Measurements from ENCODE around the gene VBP1.
"Not testable (repeated sequence)": the region's sequence is repeated elsewhere in the genome, so short reads cannot be mapped to it uniquely, and the experiment has no call there.

The VBP1 gene, protein sequence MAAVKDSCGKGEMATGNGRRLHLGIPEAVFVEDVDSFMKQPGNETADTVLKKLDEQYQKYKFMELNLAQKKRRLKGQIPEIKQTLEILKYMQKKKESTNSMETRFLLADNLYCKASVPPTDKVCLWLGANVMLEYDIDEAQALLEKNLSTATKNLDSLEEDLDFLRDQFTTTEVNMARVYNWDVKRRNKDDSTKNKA

GRCh38 chrX:155216179-155216939 lies at the start of gene VBP1:
Gene VBP1 (plus strand): TSS chrX:155216460. CDS start chrX:155216483, 23 bp downstream.
- peak; percentile 91 for DNase-seq (ENCODE audit: low spot score)

DNA sequence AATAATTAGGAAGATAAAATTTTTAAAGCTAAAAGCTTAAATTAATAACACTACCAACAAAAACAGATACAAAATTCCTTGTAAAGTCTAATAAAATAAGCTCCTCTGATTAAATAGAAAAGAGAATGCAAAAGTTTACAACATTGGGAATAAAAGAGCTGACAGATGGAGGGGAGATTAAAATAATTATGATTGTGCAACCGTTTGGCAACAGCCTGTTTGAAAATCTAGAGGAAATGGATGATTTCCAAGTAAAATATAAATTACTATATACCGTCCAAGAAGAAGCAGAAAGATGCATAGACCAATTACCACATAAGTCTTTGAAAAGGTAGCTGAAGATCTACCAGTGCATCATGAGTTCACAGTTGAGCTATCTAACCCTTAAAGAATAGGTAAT lies 46.4 kb upstream of the VBP1 start:
- no peak for DNase-seq (ENCODE audit: low spot score)

DNA sequence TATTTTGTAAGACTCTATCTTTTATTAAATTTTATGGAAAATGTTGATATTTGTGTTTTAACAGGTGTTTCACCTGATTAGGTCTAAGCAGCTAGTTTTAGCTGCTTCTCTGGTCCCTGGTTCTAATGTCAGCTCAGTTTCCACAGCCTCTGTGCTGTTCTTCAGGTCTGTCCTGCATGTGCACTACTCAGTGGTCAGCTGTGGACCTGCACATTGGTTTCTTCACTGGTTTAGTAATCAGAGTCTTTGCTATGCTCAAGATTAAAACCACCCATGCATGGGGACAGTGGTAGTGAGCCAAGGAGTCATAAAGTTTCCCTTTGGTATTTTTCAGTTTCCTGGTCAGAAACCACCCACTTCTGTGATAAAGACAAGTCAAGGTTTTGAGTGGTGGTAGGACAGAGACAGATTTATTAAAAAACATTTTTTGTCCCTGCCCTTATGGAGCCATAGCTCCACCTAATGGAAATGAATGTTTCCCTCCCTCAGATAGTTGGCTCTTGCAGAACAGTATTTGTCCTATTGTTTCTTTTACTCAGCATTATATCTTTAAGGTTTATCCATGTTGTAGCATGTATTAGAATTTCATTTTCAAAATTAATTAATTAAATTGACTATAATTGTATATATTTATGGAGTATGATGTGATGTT lies 36.8 kb upstream of the VBP1 start:
- DNase-seq (ENCODE audit: low spot score), result no peak

DNA sequence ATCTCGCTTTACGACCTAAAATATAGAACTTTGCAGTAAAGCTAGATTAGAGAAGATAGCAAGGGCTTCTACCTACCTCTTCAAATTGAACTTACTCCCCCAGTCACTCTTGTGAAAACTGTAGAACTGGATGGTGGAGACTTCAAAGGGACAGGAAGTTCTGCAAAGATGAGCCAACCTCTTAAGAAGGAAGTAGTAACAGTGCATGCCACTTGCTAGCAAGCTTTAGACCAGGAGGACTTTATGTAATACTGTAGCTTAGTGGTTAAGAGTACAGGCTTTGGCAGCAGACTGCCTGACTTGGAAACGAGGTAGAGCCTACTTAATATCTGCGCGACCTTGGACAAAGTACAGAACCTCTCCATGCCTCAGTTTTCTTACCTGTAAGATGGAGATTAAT lies 27.5 kb upstream of the VBP1 start:
- no peak for DNase-seq (ENCODE audit: low spot score)

DNA sequence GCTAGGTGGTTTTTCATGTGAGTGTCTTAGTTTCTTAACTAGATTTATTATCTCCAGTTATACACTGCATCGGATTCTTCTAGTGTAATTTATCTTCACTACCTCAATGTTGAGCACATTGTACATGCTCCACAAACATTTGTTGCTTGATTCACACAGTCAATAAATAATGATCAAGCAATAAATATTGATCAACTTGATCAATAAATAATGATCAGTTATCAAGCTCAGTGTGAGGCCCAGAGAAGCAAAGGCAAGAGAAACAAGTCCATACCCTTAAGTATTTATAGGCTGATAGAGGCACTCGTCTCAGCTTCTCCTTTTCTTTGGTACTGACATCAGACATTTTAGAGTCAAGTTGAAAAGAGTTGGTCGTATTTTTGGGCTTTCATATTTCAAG lies 5.1 kb upstream of the VBP1 start:
- no peak for DNase-seq (ENCODE audit: low spot score)

DNA sequence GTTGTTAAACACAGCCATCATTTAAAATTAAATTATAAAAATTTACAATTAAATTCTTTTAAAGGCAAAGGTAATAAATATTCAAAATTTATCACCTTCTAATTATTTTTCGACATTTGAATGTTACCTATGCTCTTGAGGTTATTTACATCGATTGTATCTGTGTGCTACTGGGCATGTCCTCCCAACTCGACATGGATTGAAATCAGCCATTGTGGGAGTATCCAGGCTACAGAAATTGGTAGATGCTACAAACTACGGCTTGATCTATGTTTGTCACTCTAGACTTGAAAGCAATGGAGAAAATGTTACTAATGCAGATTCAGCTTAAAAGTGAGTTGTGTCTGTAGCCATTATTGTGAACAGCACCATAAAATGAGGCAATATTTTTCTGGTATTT lies 2.5 kb upstream of the VBP1 start:
- DNase-seq (ENCODE audit: low spot score), result no peak

- DNase-seq (ENCODE audit: low spot score), result no peak
Observed at GRCh38 chrX:155215443-155216178, 649 bp upstream of the VBP1 start.

GRCh38 chrX:155216940-155217440 lies 730 bp downstream of the VBP1 start:
- peak; percentile 19 for DNase-seq (ENCODE audit: low spot score)

GRCh38 chrX:155218777-155219176 lies 2.5 kb downstream of the VBP1 start:
- no peak for DNase-seq (ENCODE audit: low spot score)

GRCh38 chrX:155221351-155221750 lies 5.1 kb downstream of the VBP1 start:
- no peak for DNase-seq (ENCODE audit: low spot score)

GRCh38 chrX:155223746-155224145 lies 7.5 kb downstream of the VBP1 start:
- not testable (repeated sequence) for DNase-seq (ENCODE audit: low spot score)

DNA sequence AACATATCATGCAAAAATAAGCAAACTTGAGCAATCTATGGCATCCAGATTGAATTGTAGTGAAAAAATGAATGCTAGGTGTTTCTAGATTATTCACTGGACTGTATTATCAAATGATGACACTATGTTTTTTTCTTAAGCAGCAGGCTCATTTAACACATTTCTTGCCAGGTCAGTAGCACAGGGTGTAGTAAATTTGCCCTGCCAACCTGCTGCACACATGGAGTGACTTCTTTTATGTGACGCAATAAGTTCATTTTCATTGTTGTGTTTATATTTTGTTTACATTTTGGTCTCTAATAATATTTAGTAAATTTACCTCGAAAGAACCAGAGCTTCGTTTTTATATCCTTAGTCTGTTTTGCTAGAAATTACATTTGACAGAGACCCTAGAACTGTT lies 9.5 kb downstream of the VBP1 start:
- no peak for DNase-seq (ENCODE audit: low spot score)

DNA sequence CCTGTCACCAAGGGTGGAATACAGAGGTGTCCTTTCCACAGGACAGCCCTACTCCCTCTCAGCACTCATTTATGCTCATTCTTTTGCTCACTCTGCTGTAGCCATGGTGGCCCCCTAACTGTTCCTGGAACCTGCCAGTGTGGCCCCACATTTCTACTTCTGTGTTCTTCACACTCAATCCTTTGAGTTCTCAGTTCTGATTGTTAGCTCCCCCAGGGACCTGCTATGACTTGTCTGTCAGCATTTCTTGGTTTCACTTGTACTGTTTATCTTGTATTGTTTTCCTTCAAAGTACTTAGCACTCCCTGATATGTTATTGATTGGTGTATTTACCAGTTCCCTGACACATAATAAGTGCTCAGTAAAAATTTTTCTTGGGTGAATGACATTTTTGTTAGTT lies 14.9 kb downstream of the VBP1 start:
- no peak for DNase-seq (ENCODE audit: low spot score)

DNA sequence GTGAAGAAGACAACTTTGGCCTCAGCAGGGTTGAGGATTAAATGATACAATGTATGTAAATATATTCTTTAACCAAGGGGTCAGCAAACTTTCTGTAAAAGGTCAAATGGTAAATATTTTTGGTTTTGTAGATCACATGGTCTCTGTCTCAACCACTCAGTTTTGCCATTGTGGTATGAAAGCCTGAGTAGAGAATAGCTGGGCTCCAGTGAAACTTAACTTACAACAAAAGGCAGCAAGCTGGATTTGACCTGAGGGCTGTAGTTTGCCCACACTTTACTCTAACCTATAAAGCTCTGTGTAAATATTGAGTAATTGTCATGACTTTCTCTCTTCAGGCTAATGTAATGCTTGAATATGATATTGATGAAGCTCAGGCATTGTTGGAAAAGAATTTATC lies 19.6 kb downstream of the VBP1 start:
- DNase-seq (ENCODE audit: low spot score), result no peak

- no peak for DNase-seq (ENCODE audit: low spot score)
Observed at GRCh38 chrX:155237719-155238118, 21.5 kb downstream of the VBP1 start.

DNA sequence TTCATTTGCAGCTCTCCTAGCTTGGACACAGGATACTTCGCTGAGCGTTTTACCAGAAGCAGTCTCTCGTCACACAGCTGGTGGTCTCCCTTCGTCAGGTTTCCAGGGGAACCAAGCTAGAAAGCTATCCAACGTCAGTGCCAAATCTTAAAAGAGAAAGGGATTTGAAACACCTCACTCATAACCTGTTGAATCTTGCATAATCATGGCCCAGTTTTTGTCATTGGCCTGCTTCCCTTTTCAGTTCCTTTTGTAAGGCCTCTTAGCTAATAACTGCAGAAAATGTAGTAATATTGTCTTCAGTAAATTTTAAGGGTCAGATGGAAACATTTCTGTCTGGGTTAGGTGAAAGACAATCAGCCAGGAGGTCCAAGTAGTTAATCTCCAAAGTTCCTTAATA lies 26.0 kb downstream of the VBP1 start:
- DNase-seq (ENCODE audit: low spot score), result no peak

DNA sequence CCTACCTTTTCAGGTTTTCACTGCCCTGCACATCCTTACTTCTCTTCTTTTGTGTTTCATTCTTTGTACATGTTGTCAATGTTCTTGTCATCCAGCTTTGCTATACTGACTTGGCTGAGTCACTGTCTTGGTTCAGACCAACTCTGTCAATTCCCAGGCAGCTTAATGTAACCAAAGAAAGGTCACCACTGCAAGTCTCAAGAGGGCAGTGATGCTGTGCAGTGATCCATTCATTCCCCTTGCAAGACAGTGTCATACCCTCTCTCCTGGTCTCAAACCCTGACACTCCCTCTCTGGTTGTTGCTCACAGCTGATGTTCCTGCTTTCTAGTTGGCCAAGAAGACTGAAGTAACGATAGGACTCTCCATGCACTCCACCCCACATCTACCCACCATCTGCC lies 30.5 kb downstream of the VBP1 start:
- no peak for DNase-seq (ENCODE audit: low spot score)

- no peak for DNase-seq (ENCODE audit: low spot score)
Observed at GRCh38 chrX:155247497-155247896, 31.2 kb downstream of the VBP1 start.

GRCh38 chrX:155251391-155251790 lies 35.1 kb downstream of the VBP1 start:
- no peak for DNase-seq (ENCODE audit: low spot score)

GRCh38 chrX:155259752-155260151 lies 43.5 kb downstream of the VBP1 start:
- no peak for DNase-seq (ENCODE audit: low spot score)

DNA sequence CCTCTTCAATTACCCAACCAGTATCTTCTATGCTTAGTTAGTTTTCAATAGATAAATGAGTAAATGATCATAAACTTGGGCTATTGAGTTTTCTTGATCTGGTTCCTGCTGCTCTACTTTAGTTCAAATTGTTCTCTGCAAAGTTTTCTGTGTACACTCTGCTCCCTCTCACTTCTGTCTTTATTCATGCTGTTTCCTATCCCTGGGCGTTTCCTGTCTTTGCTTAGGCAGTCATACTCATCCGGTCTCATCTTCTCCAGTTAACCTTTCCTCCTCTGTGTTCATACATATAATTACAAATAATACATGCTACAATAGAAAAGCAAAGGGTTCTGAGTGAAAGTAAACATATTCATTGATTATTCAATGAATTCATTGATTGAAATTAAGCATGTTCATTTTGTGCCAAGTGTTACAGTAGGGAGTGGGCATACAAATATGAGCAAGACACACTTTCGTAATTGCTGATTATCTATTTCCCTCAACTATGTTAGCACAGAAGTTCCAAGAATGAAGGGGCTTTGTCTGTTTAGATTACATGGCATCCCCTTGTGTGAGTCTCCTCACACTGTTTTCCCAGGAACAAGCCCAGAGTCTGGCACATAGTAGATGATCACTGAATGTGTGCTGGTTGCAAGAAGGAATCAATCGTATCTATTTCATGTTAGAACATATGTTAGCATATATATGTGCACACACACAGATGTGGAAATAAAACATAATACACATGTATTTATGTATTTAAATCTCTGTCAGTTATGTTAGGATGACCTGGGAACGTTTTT lies 46.9 kb downstream of the VBP1 start:
- no peak for DNase-seq (ENCODE audit: low spot score)
